Activated T-helper 17 cell treated with anti-CD3 and anti-CD28 coated beads, Interleukin-2, amount 50 U/mL, for 72 hours (primary cell): ENCODE results near the gene DNAJB2. TPM values are rescaled to one million over a fixed set of nuclear protein-coding genes. Genes with fewer than 3 reads are reported as not detected.

Experiments used
- ATAC-seq: fragments of 150-1000 bp; cut with Tn5 transposase; replicated peaks from 2 replicates; pipeline ENCODE4 v1.10.0; 2021; ENCODE audit warnings: mild to moderate bottlenecking, moderate library complexity
- H3K27ac Mint-ChIP-seq: one replicate; pipeline ENCODE4 v1.8.0; 2022; ENCODE audit warnings: mixed read lengths
- H3K27me3 Mint-ChIP-seq: one replicate; pipeline ENCODE4 v1.8.0; 2022; ENCODE audit warnings: mixed read lengths
- H3K36me3 Mint-ChIP-seq: one replicate; pipeline ENCODE4 v1.8.0; 2022; ENCODE audit warnings: low read depth, mild to moderate bottlenecking, mixed read lengths
- H3K4me1 Mint-ChIP-seq: one replicate; pipeline ENCODE4 v1.8.0; 2022; ENCODE audit warnings: mixed read lengths
- H3K4me3 Mint-ChIP-seq: one replicate; pipeline ENCODE4 v1.8.0; 2022; ENCODE audit warnings: mild to moderate bottlenecking, mixed read lengths
- H3K9me3 Mint-ChIP-seq: one replicate; pipeline ENCODE4 v1.8.0; 2022; ENCODE audit warnings: mixed read lengths
- total RNA-seq, 2 donors: library from RNA; stranded (reverse); gene quantifications; one replicate each; pipeline ENCODE4 v1.2.3, GENCODE V29; 2022

Gene DNAJB2
- total RNA-seq: 100 to 1,000 TPM in 1 of 2 donors, 10 to 100 TPM in 1; 55.7 to 153 TPM

DNA sequence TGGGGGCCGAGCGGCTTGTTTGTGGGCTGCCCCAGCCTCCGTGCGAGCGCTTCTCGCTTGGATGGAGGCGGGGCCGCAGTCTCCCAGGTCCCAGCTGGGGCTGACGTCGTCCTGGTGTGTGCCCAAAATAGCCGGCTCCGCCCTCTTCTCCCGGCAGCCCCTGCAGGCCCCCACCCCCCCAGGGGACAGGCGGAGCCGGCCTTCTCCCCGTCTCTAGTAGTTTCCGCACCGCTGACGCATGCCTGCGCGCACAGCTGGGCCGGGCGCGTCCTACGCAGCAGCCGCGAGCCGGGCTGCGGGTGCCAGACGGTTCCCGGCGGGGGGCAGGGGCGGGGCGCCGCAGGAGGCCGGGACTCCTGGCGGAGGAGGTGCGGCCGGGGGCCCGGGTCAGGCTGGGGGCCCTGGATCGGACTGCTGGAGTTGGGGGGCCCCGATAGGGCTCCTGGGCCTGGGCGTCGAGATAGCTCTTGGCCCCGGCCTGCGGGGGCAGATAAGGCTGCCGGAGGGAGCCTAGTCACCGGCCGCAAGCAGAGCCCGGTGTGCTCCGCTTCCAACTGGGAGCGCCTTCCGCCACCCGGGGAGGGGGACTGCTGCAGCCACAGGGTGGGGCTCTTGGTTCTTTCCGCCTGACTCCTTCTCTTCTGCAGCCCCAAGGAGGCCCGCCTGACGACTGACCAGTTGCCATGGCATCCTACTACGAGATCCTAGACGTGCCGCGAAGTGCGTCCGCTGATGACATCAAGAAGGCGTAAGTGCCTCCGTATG is at the start of gene DNAJB2:
TSS of gene DNAJB2 (plus strand) at position 216 of the 765 bp plus-strand sequence. CDS start at position 684, 468 bp downstream.
- Mint-ChIP-seq H3K4me3 (peak within 1 kb of the TSS; percentile 87), H3K4me1 (peaks cover 24% of the 10 kb centered on the region), H3K36me3 (peaks cover 50% of the 10 kb centered on the region), H3K9me3 (no peaks in the 10 kb centered on the region), H3K27me3 (no peaks in the 10 kb centered on the region), H3K27ac (peak within 1 kb of the TSS; percentile 96)
- ATAC-seq: peak; percentile 88

DNA sequence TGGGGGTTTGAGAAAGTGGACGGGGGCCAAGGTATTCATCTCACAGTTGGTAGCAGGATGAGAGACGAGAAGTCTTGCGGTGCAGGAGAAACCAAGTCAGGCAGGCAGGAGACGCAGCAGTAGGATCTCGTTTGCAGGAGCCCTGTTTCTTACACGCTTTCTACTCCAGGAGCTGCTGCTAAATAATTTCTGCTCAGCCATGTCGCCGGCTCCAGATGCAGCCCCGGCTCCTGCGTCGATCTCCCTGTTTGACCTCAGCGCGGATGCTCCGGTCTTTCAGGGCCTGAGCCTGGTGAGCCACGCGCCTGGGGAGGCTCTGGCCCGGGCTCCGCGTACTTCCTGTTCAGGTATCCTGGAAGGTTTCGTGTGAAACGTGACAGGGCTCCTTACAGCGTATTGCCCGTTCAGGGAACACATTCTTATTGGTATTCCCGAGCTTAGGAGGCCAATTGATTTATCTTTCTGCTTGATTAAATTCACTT is 49.1 kb upstream of the DNAJB2 start:
- peak overlapping the region; percentile 97 for H3K4me3 Mint-ChIP-seq
- H3K36me3 Mint-ChIP-seq: peaks cover 97% of the 10 kb centered on the region
- H3K9me3 Mint-ChIP-seq: no peaks in the 10 kb centered on the region
- peak overlapping the region; percentile 99 for H3K27ac Mint-ChIP-seq
- H3K27me3 Mint-ChIP-seq: no peaks in the 10 kb centered on the region
- ATAC-seq: peak; percentile 55
- peaks cover 20% of the 10 kb centered on the region for H3K4me1 Mint-ChIP-seq

DNA sequence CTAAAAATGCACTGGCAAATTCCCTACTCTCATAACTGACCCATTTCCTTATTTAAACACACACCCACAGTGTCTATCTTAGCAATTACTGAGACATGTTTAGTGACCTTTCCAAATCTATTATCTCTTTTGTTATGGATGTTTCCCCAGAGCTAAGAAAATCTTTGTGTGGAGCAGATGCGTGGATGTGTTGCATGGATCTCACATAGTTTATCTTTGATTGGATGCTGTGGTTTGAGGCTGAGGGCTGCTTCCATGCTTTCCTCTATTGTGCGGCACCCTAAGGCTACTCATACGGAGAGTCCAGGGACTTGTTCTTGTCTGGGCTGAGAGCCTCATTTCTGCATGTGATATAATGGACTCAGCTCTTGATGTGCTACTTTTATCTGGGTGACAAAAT is 44.8 kb upstream of the DNAJB2 start:
- H3K27ac Mint-ChIP-seq: peak overlapping the region; percentile 55
- ATAC-seq: no peak
- no peaks in the 10 kb centered on the region for H3K9me3 Mint-ChIP-seq
- H3K36me3 Mint-ChIP-seq: peaks cover 93% of the 10 kb centered on the region
- no peak overlapping the region for H3K4me3 Mint-ChIP-seq
- H3K4me1 Mint-ChIP-seq: peaks cover 29% of the 10 kb centered on the region
- H3K27me3 Mint-ChIP-seq: no peaks in the 10 kb centered on the region

DNA sequence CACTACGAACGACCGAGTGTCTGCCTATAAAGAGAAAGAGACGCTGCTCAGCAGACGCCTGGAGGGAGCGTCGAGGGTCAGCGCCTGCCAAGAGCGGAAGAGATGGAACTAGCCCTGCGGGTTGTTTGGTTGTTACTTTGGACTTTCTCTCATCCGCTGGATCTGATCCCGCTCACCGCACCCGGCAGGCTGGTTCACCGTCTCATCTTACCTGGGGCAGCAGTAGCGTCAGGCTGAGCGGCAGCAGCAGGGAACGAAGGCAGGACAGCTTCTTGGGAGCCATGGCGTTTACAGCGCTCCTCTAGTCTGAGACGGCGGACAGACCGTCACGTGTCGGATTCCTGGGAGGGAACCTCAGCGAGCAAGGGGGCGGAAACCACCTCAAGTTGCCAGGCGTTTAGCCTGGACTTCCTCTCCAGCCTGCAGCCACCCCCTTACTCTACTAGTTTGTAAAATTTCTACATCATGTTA is 35.8 kb upstream of the DNAJB2 start:
- no peak overlapping the region for H3K27ac Mint-ChIP-seq
- H3K27me3 Mint-ChIP-seq: no peaks in the 10 kb centered on the region
- H3K9me3 Mint-ChIP-seq: no peaks in the 10 kb centered on the region
- H3K36me3 Mint-ChIP-seq: peaks cover 29% of the 10 kb centered on the region
- H3K4me1 Mint-ChIP-seq: peaks cover 12% of the 10 kb centered on the region
- ATAC-seq: no peak
- peak overlapping the region; percentile 15 for H3K4me3 Mint-ChIP-seq

DNA sequence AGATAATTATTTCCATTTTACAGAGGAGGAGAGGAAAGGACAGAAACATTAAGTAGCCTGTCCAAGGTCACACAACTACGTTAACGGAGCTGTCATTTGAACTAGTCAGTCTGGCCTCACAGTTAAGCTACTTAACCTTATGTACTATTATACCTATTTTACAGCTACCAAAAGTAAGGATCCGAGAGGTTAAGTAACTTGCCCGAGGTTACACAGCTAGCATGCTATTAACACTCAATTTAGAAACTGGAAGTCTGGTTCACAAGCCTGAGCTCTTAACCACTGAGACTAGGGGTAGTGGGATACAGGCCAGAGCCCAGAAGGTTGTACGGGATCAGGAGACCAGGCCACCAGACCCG is 34.4 kb upstream of the DNAJB2 start:
- Mint-ChIP-seq H3K36me3 (peaks cover 36% of the 10 kb centered on the region), H3K9me3 (no peaks in the 10 kb centered on the region), H3K27me3 (no peaks in the 10 kb centered on the region), H3K4me1 (peaks cover 26% of the 10 kb centered on the region), H3K27ac (peak overlapping the region; percentile 94), H3K4me3 (peak overlapping the region; percentile 81)
- ATAC-seq: no peak

DNA sequence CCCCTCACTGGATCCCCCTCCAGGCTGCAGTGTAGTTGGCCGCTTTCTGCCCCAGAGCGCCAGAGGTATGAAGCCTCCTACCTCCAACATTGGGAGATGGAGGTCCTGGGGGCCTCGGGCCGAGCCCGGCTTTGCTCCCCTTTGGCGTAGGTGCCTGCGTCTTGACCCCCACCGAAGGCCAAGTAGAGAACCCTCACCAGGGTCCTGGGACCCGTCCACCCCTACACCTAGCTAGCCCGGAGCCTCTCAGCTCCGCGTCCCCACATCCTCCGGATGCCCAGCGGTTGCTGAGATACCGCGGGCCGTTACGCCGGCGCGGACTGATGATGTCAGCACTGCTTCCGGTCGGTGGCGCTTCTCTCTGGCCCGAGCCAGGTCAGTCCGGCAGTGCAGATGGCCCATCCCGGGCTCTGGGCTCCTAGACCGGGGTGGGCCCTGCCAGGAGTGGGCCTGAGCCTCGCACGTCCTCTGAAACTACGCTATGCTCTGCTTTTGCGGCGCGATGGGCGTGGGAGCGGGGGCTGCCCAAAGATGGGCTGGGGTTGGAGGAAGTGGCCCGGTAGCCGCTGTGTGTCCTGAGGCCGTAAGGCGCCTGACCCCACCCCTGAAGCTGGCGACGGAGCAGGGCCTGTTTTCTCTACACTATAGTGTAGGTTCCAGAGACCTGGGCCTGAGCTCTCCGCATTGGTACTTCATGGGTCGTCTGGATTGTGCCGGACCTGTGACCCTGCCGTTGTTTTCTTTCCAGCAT is 33.8 kb upstream of the DNAJB2 start, which contains the start of the genes GLB1L and STK16:
TSS of gene GLB1L (minus strand) at position 297 of the 751 bp plus-strand sequence. CDS start 1,871 bp downstream, outside the sequence.
TSS of gene STK16 (plus strand) at position 332 of the 751 bp plus-strand sequence. CDS start 521 bp downstream, outside the sequence.
- Mint-ChIP-seq H3K4me3 (peak within 1 kb of the TSS; percentile 81), H3K27ac (peak within 1 kb of the TSS; percentile 94), H3K9me3 (no peaks in the 10 kb centered on the region), H3K4me1 (peaks cover 31% of the 10 kb centered on the region), H3K27me3 (no peaks in the 10 kb centered on the region), H3K36me3 (peaks cover 41% of the 10 kb centered on the region)
- peak; percentile 60 for ATAC-seq

DNA sequence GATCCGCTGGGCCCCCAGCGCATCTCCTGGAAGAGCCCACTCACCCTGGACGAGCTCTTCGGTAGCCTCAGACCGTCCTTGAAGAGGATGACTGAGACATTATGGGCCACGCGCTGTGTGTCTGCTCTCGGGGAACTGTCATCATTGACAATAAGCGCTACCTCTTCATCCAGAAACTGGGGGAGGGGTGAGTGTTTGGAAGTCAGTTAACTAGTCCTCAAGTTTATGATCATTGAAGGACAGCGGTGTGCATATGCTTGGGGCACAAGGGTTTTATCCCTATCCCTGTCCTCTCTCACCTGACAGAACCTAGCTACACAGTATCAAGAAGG is 33.3 kb upstream of the DNAJB2 start:
- no peak for ATAC-seq
- peaks cover 34% of the 10 kb centered on the region for H3K4me1 Mint-ChIP-seq
- peak overlapping the region; percentile 94 for H3K27ac Mint-ChIP-seq
- H3K9me3 Mint-ChIP-seq: no peaks in the 10 kb centered on the region
- peak overlapping the region; percentile 81 for H3K4me3 Mint-ChIP-seq
- no peaks in the 10 kb centered on the region for H3K27me3 Mint-ChIP-seq
- H3K36me3 Mint-ChIP-seq: peaks cover 46% of the 10 kb centered on the region

DNA sequence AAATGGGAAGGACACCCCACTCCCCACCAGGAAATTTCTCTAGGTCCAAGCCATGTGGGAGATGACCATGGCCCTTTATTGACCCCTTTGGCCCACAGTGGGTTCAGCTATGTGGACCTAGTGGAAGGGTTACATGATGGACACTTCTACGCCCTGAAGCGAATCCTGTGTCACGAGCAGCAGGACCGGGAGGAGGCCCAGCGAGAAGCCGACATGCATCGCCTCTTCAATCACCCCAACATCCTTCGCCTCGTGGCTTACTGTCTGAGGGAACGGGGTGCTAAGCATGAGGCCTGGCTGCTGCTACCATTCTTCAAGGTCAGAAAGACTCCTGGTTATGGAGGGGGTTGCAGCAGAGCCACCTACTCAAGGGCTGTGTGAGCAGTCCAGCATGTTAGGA is 32.6 kb upstream of the DNAJB2 start:
- no peak for ATAC-seq
- peak overlapping the region; percentile 94 for H3K27ac Mint-ChIP-seq
- no peaks in the 10 kb centered on the region for H3K9me3 Mint-ChIP-seq
- H3K36me3 Mint-ChIP-seq: peaks cover 53% of the 10 kb centered on the region
- H3K4me1 Mint-ChIP-seq: peaks cover 40% of the 10 kb centered on the region
- H3K4me3 Mint-ChIP-seq: peak overlapping the region; percentile 81
- no peaks in the 10 kb centered on the region for H3K27me3 Mint-ChIP-seq

DNA sequence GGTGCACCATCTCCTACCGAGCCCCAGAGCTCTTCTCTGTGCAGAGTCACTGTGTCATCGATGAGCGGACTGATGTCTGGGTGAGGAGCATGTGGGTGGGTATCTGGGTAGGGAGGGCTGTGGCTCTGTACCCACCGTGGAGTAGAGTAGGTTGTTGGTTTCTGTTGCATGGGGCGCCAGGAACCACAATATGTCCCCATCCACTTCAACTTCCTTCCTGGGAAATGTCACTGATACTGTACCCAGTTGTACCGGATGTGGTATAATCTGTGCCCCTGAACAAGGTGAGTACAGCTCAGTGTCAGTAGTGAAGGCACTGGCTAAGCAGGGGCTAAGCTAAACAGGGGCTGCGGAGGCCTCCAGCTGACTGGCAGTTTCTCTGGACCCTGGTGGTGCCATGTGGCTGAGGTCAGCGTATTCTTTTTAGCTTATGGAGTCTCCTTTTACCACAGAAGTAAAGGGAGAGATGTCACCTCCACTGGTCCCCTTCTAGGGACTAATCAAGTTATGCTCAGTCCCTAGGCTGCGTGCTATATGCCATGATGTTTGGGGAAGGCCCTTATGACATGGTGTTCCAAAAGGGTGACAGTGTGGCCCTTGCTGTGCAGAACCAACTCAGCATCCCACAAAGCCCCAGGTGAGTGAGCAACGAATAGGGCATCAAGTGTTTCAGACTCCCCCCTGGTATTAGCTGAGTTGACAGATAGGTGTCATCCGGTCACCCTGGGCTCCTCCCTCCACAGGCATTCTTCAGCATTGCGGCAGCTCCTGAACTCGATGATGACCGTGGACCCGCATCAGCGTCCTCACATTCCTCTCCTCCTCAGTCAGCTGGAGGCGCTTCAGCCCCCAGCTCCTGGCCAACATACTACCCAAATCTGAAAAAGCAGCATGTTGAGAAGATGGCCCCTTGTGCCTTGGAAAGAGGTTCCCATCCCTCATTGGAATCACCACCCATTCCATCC is 31.2 kb upstream of the DNAJB2 start:
- no peaks in the 10 kb centered on the region for H3K9me3 Mint-ChIP-seq
- H3K4me1 Mint-ChIP-seq: peaks cover 45% of the 10 kb centered on the region
- H3K27ac Mint-ChIP-seq: peak overlapping the region; percentile 95
- H3K27me3 Mint-ChIP-seq: no peaks in the 10 kb centered on the region
- H3K4me3 Mint-ChIP-seq: peak overlapping the region; percentile 81
- ATAC-seq: peak; percentile 72
- peaks cover 67% of the 10 kb centered on the region for H3K36me3 Mint-ChIP-seq

DNA sequence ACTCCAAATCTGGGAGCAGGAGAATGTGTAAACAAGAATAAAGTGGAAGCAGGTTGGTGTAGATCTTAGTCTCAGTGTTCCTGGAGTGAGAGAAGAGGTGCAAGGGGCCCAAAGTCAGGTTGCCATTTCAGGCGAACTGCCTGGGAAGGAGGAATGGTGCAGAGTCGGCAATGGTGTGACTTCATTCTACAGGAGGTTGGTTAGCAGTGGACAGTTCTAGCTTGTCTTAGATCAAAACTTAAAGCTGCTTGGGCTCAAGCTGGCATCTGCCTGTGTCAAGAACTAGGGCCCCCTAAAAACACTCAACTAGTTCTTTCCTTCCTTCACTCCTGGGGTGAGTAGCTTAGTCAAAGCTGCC is 30.3 kb upstream of the DNAJB2 start:
- Mint-ChIP-seq H3K27me3 (no peaks in the 10 kb centered on the region), H3K36me3 (peaks cover 75% of the 10 kb centered on the region), H3K4me3 (peak overlapping the region; percentile 81), H3K27ac (peak overlapping the region; percentile 95), H3K9me3 (no peaks in the 10 kb centered on the region), H3K4me1 (peaks cover 45% of the 10 kb centered on the region)
- no peak for ATAC-seq

DNA sequence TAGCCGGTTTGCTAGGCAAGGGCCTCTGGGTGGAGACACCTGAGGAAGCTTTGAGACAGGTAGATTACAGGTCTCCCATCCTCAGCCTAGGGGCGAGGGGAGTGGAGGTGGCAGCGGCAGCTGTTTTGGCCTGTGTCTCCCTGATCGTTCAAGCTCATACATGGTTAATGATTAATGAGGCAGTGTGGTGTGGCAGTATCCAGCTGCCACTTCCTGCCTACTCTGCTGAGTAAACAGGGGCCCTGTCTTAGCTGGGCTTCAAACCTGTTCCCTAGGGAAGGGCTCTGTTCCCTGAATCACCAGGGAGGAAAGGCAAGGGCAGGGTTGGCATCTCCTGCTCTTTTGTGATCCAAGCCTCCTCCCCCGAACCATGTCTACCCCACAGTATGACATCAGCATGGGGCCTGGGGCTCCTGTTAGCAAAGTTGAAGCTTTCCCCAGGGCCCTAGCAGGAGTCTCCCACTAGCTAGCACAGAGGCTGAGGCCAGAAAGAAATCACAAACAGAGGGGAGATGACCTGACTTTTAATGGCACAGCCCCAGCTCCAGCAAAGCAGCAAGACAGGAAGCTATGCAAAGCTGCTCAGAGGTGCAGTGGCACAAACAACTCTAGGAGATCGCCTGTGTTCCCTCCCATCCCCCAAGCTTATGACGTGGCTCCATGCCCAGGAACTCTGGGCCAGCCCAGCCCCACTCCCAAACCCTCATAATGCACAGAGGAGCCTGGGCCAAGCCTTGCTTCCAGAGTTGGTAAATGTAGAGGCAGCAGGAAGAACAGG is 29.8 kb upstream of the DNAJB2 start:
- Mint-ChIP-seq H3K36me3 (peaks cover 75% of the 10 kb centered on the region), H3K4me3 (peak overlapping the region; percentile 81), H3K9me3 (no peaks in the 10 kb centered on the region), H3K27ac (peak overlapping the region; percentile 95), H3K4me1 (peaks cover 45% of the 10 kb centered on the region), H3K27me3 (no peaks in the 10 kb centered on the region)
- ATAC-seq: peak; percentile 2

DNA sequence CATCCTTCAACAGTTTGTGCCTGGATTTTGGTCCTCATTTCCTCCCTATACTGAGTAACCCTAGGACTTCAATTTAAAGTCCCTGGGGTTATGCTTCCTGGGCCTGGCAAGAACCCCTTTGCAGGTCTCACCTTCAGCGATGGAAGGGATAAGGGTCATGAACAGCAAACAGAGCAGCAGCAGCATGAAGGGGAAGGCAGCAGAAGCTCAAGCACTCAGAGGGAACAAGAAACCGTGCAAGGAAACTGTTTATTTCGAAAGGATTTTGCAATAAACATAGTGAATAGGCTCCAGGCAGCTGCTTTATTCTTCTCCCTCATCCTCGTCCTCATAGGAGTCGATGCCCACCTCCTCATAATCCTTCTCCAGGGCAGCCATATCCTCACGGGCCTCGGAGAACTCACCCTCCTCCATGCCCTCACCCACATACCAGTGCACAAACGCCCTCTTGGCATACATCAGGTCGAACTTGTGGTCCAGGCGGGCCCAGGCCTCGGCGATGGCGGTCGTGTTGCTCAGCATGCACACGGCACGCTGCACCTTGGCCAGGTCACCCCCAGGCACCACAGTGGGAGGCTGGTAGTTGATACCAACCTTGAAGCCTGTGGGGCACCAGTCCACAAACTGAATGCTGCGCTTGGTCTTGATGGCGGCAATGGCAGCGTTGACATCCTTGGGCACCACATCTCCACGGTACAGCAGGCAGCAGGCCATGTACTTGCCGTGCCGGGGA is 29.0 kb upstream of the DNAJB2 start:
- peaks cover 45% of the 10 kb centered on the region for H3K4me1 Mint-ChIP-seq
- ATAC-seq: no peak
- H3K27me3 Mint-ChIP-seq: no peaks in the 10 kb centered on the region
- peaks cover 75% of the 10 kb centered on the region for H3K36me3 Mint-ChIP-seq
- H3K9me3 Mint-ChIP-seq: no peaks in the 10 kb centered on the region
- H3K27ac Mint-ChIP-seq: peak overlapping the region; percentile 95
- peak overlapping the region; percentile 81 for H3K4me3 Mint-ChIP-seq

DNA sequence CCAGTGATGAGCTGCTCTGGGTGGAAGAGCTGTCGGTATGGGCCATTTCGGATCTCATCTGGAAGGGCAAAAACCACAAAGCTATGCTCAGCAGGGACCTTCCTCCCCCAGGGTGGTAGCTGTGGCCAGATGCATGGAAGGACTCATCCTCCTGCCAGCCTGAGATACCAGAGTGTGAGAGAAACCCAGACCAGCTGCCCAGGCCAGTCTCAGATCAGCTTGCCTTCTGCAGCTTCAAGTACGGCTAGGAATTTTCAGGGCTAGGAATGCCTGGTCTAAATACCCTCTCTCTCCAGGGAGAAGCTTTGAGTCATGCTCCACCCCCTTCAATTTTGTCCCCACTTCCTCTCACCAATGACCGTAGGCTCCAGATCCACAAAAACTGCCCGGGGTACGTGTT is 27.5 kb upstream of the DNAJB2 start:
- Mint-ChIP-seq H3K27me3 (no peaks in the 10 kb centered on the region), H3K4me1 (peaks cover 53% of the 10 kb centered on the region), H3K36me3 (peaks cover 66% of the 10 kb centered on the region), H3K27ac (peak overlapping the region; percentile 95), H3K4me3 (peak overlapping the region; percentile 81), H3K9me3 (no peaks in the 10 kb centered on the region)
- ATAC-seq: no peak
